HCT116 (cell line): ENCODE data around the gene TJP1. TPM values are rescaled to one million over a fixed set of nuclear protein-coding genes. Genes with fewer than 3 reads are reported as not detected.

Experiments used
- ATAC-seq: fragments of 200-7000 bp; cut with Tn5 transposase; 2 replicates; pipeline ENCODE4 v1.9.1; 2020; ENCODE audit warnings: mild to moderate bottlenecking, moderate library complexity
- BruUV-seq: library from RNA; stranded (reverse); fragments of 400-500 nt; replicated peaks from 2 replicates; lab custom pipeline; 2021; lab: Mats Ljungman, UMichigan
- CTCF ChIA-PET: fragments of 300-600 bp; sonication (Branson Sonifier 250); formaldehyde crosslinking; loops from one replicate; lab custom pipeline; 2021; ENCODE audit warnings: antibody characterized with exemption; lab: Charles Lee
- POLR2A ChIA-PET: fragments of 300-600, 350-600 bp; sonication (Branson Sonifier 250); formaldehyde crosslinking; loops from one replicate; lab custom pipeline; 2021; ENCODE audit warnings: antibody characterized with exemption; lab: Charles Lee
- RAD21 ChIA-PET, 2 experiments: fragments of 300-600 bp; sonication (Branson Sonifier 250); formaldehyde crosslinking; loops; one replicate each; lab custom pipeline; 2023; ENCODE audit warnings: low total read pairs in 2 of 2; ENCODE audit not compliant: uncharacterized antibody in 2 of 2, unreplicated experiment in 2 of 2, low non-redundant PET in 1 of 2; lab: Charles Lee
- DNase-seq: peaks from one replicate; pipeline ENCODE4 v3.0.0-alpha.2; 2010; ENCODE audit warnings: low read depth, low spot score
- H2AFZ ChIP-seq: fragments of 200-600 bp; shearing (Covaris generic), sonication (generic); 2 replicates; pipeline ENCODE4 v1.6.1; 2017; ENCODE audit warnings: low read depth, mixed run types, mixed read lengths, antibody characterized with exemption, low read length; ENCODE audit not compliant: poor library complexity, severe bottlenecking
- H3K27ac ChIP-seq: 2 replicates; pipeline ENCODE4 v1.5.1; 2012; ENCODE audit warnings: low read depth, low read length
- H3K27me3 ChIP-seq: fragments of 200-600 bp; sonication (generic); 2 replicates; pipeline ENCODE4 v1.6.1; 2016; ENCODE audit warnings: mixed run types, low read length, mixed read lengths; ENCODE audit not compliant: insufficient read depth
- H3K36me3 ChIP-seq, 2 experiments: fragments of 200-500 bp in 1 of 2; fragments of 200-600 bp in 1 of 2; sonication (Bioruptor generic) in 1 of 2; sonication (generic) in 1 of 2; 2 replicates each; pipeline versions ENCODE4 v1.5.1 to v1.6.1; 2014 to 2016; ENCODE audit warnings: low read length in 2 of 2, inconsistent platforms in 1 of 2, mixed read lengths in 1 of 2, mixed run types in 1 of 2; ENCODE audit not compliant: insufficient read depth in 2 of 2, control insufficient read depth in 1 of 2
- H3K4me1 ChIP-seq, 2 experiments: fragments of 200-600 bp in 1 of 2; sonication (generic) in 1 of 2; 2 replicates each; pipeline versions ENCODE4 v1.5.1 to v1.6.1; 2012 to 2017; ENCODE audit warnings: low read length in 2 of 2, inconsistent platforms in 1 of 2, mild to moderate bottlenecking in 1 of 2, mixed read lengths in 1 of 2, mixed run types in 1 of 2, moderate library complexity in 1 of 2; ENCODE audit not compliant: insufficient read depth in 2 of 2, control insufficient read depth in 1 of 2
- H3K4me2 ChIP-seq: fragments of 200-600 bp; sonication (generic); 2 replicates; pipeline ENCODE4 v1.6.1; 2017; ENCODE audit warnings: mixed run types, low read length, mixed read lengths
- H3K4me3 ChIP-seq, 2 experiments: fragments of 200-600 bp in 1 of 2; sonication (generic) in 1 of 2; replicated peaks in 1 of 2; 2 replicates each; pipeline ENCODE4 v1.5.1; 2011 to 2016; ENCODE audit warnings: low read length in 2 of 2, control low read depth in 1 of 2, low read depth in 1 of 2, mild to moderate bottlenecking in 1 of 2, mixed read lengths in 1 of 2, mixed run types in 1 of 2
- H3K79me2 ChIP-seq: fragments of 200-600 bp; sonication (generic); 2 replicates; pipeline ENCODE4 v1.6.1; 2017; ENCODE audit warnings: mild to moderate bottlenecking, mixed run types, low read length, moderate library complexity, mixed read lengths; ENCODE audit not compliant: insufficient read depth
- H3K9ac ChIP-seq: fragments of 200-600 bp; sonication (generic); 2 replicates; pipeline ENCODE4 v1.6.1; 2016; ENCODE audit warnings: low read length, mixed read lengths
- H3K9me2 ChIP-seq: fragments of 200-600 bp; sonication (generic), shearing (Covaris generic); 2 replicates; pipeline ENCODE4 v1.6.1; 2017; ENCODE audit warnings: mixed run types, mild to moderate bottlenecking, moderate library complexity; ENCODE audit not compliant: insufficient read depth
- H3K9me3 ChIP-seq, 2 experiments: fragments of 200-500 bp in 1 of 2; fragments of 200-600 bp in 1 of 2; sonication (Bioruptor generic) in 1 of 2; sonication (generic) in 1 of 2; 2 replicates each; pipeline ENCODE4 v1.6.1; 2014 to 2017; ENCODE audit warnings: low read length in 2 of 2, mixed read lengths in 2 of 2, inconsistent platforms in 1 of 2, low read depth in 1 of 2, mild to moderate bottlenecking in 1 of 2, mixed run types in 1 of 2, moderate library complexity in 1 of 2; ENCODE audit not compliant: control insufficient read depth in 1 of 2, insufficient read depth in 1 of 2
- H4K20me1 ChIP-seq: fragments of 200-600 bp; sonication (generic), shearing (Covaris generic); 2 replicates; pipeline ENCODE4 v1.6.1; 2017; ENCODE audit warnings: mixed run types, mild to moderate bottlenecking, moderate library complexity; ENCODE audit not compliant: insufficient read depth
- ATF3 ChIP-seq: IDR thresholded peaks from 2 replicates; pipeline ENCODE4 v1.6.1; 2012
- CBX3 ChIP-seq: IDR thresholded peaks from 2 replicates; pipeline ENCODE4 v1.6.1; 2012; ENCODE audit warnings: low read depth
- CEBPB ChIP-seq: IDR thresholded peaks from 2 replicates; pipeline ENCODE4 v1.6.1; 2012; ENCODE audit warnings: low read depth
- CTCF ChIP-seq, 3 experiments: fragments of 200-600 bp in 1 of 3; sonication (generic) in 1 of 3; IDR thresholded peaks in 2 of 3; conservative IDR thresholded peaks in 1 of 3; 2 replicates each; pipeline ENCODE4 v1.5.1; 2012 to 2017; ENCODE audit warnings: low read depth in 2 of 3, low read length in 2 of 3, antibody characterized with exemption in 1 of 3, borderline replicate concordance in 1 of 3, control low read depth in 1 of 3, mild to moderate bottlenecking in 1 of 3, mixed read lengths in 1 of 3, mixed run types in 1 of 3, moderate library complexity in 1 of 3; ENCODE audit not compliant: insufficient read depth in 1 of 3
- EGR1 ChIP-seq: IDR thresholded peaks from 2 replicates; pipeline ENCODE4 v1.6.1; 2012; ENCODE audit warnings: low read depth
- ELF1 ChIP-seq: IDR thresholded peaks from 2 replicates; pipeline ENCODE4 v1.6.1; 2012; ENCODE audit warnings: low read depth, borderline replicate concordance
- EZH2 ChIP-seq: fragments of 200-600 bp; sonication (generic); IDR thresholded peaks from 2 replicates; pipeline ENCODE4 v1.6.1; 2017; ENCODE audit warnings: antibody characterized with exemption, mixed run types
- EZH2phosphoT487 ChIP-seq: fragments of 200-600 bp; IDR thresholded peaks from 2 replicates; pipeline ENCODE4 v1.6.1; 2018; ENCODE audit warnings: antibody characterized with exemption, borderline replicate concordance
- JUND ChIP-seq: IDR thresholded peaks from 2 replicates; pipeline ENCODE4 v1.6.1; 2012
- MAX ChIP-seq: IDR thresholded peaks from 2 replicates; pipeline ENCODE4 v1.6.1; 2012
- POLR2A ChIP-seq: IDR thresholded peaks from 2 replicates; pipeline ENCODE4 v1.7.0; 2011; ENCODE audit warnings: borderline replicate concordance; ENCODE audit not compliant: insufficient read depth, insufficient read length; ENCODE audit errors: extremely low read depth
- POLR2AphosphoS5 ChIP-seq: IDR thresholded peaks from 2 replicates; pipeline ENCODE4 v1.6.1; 2011; ENCODE audit warnings: mild to moderate bottlenecking, low read depth, low read length, moderate library complexity
- SIN3A ChIP-seq: IDR thresholded peaks from 2 replicates; pipeline ENCODE4 v1.6.1; 2012; ENCODE audit warnings: low read depth
- SP1 ChIP-seq: IDR thresholded peaks from 2 replicates; pipeline ENCODE4 v1.6.1; 2012; ENCODE audit warnings: low read depth
- ZBTB33 ChIP-seq: IDR thresholded peaks from 2 replicates; pipeline ENCODE4 v1.6.1; 2011; ENCODE audit warnings: mild to moderate bottlenecking, low read length, moderate library complexity; ENCODE audit not compliant: insufficient replicate concordance; ENCODE audit errors: extremely low read depth
- ZFX ChIP-seq: fragments of 450-650 bp; IDR thresholded peaks from 2 replicates; pipeline ENCODE4 v1.6.1; 2017
- intact Hi-C: fragments of 100-400 bp; cut with micrococcal nuclease; formaldehyde crosslinking; loops from 2 replicates; pipeline ENCODE4 v1.10.0; 2022
- total RNA-seq: library from RNA; stranded (reverse); gene quantifications from one replicate; pipeline ENCODE4 v1.2.1, GENCODE V29; 2021; ENCODE audit not compliant: unreplicated experiment

The TJP1 gene
- total RNA-seq, 1 experiment from 2014 or later = 83.6 TPM

- Histone ChIP-seq H3K27ac (no peak overlapping the region), H3K79me2 (no peaks in the 10 kb centered on the region), H3K9me3 (no peaks in the 10 kb centered on the region), H3K4me1 (peaks cover under 1 to 7% of the 10 kb centered on the region in 2 experiments; a peak in 3 of 4 replicates), H3K4me2 (no peak overlapping the region), H3K9ac (no peak overlapping the region), H4K20me1 (no peaks in the 10 kb centered on the region), H2AFZ (no peak overlapping the region), H3K4me3 (no peak overlapping the region), H3K27me3 (no peaks in the 10 kb centered on the region), H3K9me2 (no peaks in the 10 kb centered on the region), H3K36me3 (no peaks in the 10 kb centered on the region)
- intact Hi-C loops = loop anchor here (5.0 kb wide), 1 partner anchor 392 kb away; no protein-coding TSS in a partner anchor
- TF ChIP-seq CBX3 = no peak
- TF ChIP-seq JUND = no peak
- TF ChIP-seq SP1 = no peak
- no peak for TF ChIP-seq POLR2A
- no peak for TF ChIP-seq EZH2
- TF ChIP-seq ELF1 = no peak
- TF ChIP-seq ZBTB33 = no peak
- RAD21 ChIA-PET = no interaction called here
- DNase-seq = no peak
- CTCF ChIA-PET = no interaction called here
- POLR2A ChIA-PET = no interaction called here
- ATAC-seq = no peak
- no TSS peak for BruUV-seq
Observed at GRCh38 chr15:29665444-29666003, 156.7 kb downstream of the TJP1 start.

GRCh38 chr15:29664406-29664805, 157.9 kb downstream of the TJP1 start:
- POLR2A ChIA-PET = no interaction called here
- no peaks in the 10 kb centered on the region for H4K20me1 ChIP-seq
- CTCF ChIA-PET = no interaction called here
- RAD21 ChIA-PET = no interaction called here
- H3K9me2 ChIP-seq = no peaks in the 10 kb centered on the region
- no peaks in the 10 kb centered on the region for H3K27me3 ChIP-seq
- no peaks in the 10 kb centered on the region for H3K9me3 ChIP-seq
- H2AFZ ChIP-seq = no peak overlapping the region
- intact Hi-C loops = no loop called here
- H3K4me1 ChIP-seq = peaks cover 0 to 3% of the 10 kb centered on the region in 2 experiments; a peak in 1 of 4 replicates
- no peak for ATAC-seq
- no peak overlapping the region for H3K9ac ChIP-seq
- H3K79me2 ChIP-seq = no peaks in the 10 kb centered on the region
- H3K4me3 ChIP-seq = no peak overlapping the region
- no peak overlapping the region for H3K4me2 ChIP-seq
- BruUV-seq = no TSS peak
- no peaks in the 10 kb centered on the region for H3K36me3 ChIP-seq
- DNase-seq = no peak
- H3K27ac ChIP-seq = no peak overlapping the region
- no peak for TF ChIP-seq CTCF (IDR thresholded peaks at IDR 0.05 in 2 of 3, conservative IDR thresholded peaks at IDR 0.05 in 1 of 3; ENCODE audit: borderline replicate concordance in 1 of 3, insufficient read depth in 1 of 3, low read depth in 2 of 3, low read length in 2 of 3)
- no peak for TF ChIP-seq CBX3
- TF ChIP-seq CEBPB = no peak
- TF ChIP-seq ZFX = no peak
- TF ChIP-seq SIN3A = no peak
- TF ChIP-seq EGR1 = no peak
- TF ChIP-seq ATF3 = no peak
- no peak for TF ChIP-seq MAX
- TF ChIP-seq EZH2phosphoT487 = no peak
- no peak for TF ChIP-seq POLR2AphosphoS5
- TF ChIP-seq JUND = no peak
